GM23248 (cell line): ENCODE data around the gene PLAAT3.
"Not testable (repeated sequence)": the region's sequence is repeated elsewhere in the genome, so short reads cannot be mapped to it uniquely, and the experiment has no call there.

Experiments used
- EZH2 ChIP-seq: fragments of 200-600 bp; sonication (generic); IDR thresholded peaks from 2 replicates; pipeline ENCODE4 v1.6.1; 2018; ENCODE audit warnings: antibody characterized with exemption, mild to moderate bottlenecking; ENCODE audit not compliant: insufficient read depth, poor library complexity, severe bottlenecking
- EZH2phosphoT487 ChIP-seq: fragments of 200-600 bp; sonication (generic); IDR thresholded peaks from 2 replicates; pipeline ENCODE4 v1.6.1; 2018; ENCODE audit warnings: antibody characterized with exemption, moderate library complexity, mild to moderate bottlenecking, low read depth; ENCODE audit not compliant: insufficient read depth

GRCh38 chr11:63528156-63528555 lies 86.1 kb downstream of the PLAAT3 start:
- TF ChIP-seq EZH2phosphoT487, EZH2: not testable (repeated sequence)
